SK-MEL-5 (cell line): ENCODE measurements around the gene PYGB. TPM values are rescaled to one million over a fixed set of nuclear protein-coding genes. Genes with fewer than 3 reads are reported as not detected.
"Not testable (repeated sequence)": the region's sequence is repeated elsewhere in the genome, so short reads cannot be mapped to it uniquely, and the experiment has no call there.

ENCODE experiments used
- DNase-seq: peaks from one replicate; pipeline ENCODE4 v3.0.0-alpha.2; 2016; ENCODE audit warnings: low read depth, low spot score
- in situ Hi-C: cut with HindIII; loops from 2 replicates; pipeline ENCODE4 v1.10.0; 2016; ENCODE audit warnings: low sequenced_read_pairs, high pct_unique_total_duplicates, low pct_unique_long_range_greater_than_20kb
- total RNA-seq: library from RNA; depleted of rRNA; stranded (reverse); fragments of >200 nt; shearing (Covaris generic); gene quantifications from 2 replicates; pipeline ENCODE4 v1.2.3, GENCODE V29; 2014

The PYGB gene
- total RNA-seq, 1 experiment from 2014 or later, result 446 TPM

GRCh38 chr20:25239387-25240370 is 8.2 kb upstream of the PYGB start:
- in situ Hi-C loops, result no loop called here
- no peak for DNase-seq

GRCh38 chr20:25240851-25241658 is 6.8 kb upstream of the PYGB start:
- DNase-seq, result peak; percentile 49
- in situ Hi-C loops, result not testable (repeated sequence)

- DNase-seq, result peak; percentile 91
- in situ Hi-C loops, result not testable (repeated sequence)
These were observed 6.3 kb upstream of the PYGB start for GRCh38 chr20:25241659-25241955.

- in situ Hi-C loops, result no loop called here
- DNase-seq, result no peak
These were observed 5.7 kb upstream of the PYGB start for GRCh38 chr20:25242231-25242630.

GRCh38 chr20:25243416-25243979 is 4.4 kb upstream of the PYGB start:
- DNase-seq, result no peak
- in situ Hi-C loops, result no loop called here

GRCh38 chr20:25244976-25245375 is 2.9 kb upstream of the PYGB start:
- no peak for DNase-seq
- in situ Hi-C loops, result no loop called here

- in situ Hi-C loops, result no loop called here
- no peak for DNase-seq
These were observed 2.4 kb upstream of the PYGB start for GRCh38 chr20:25245461-25245860.

- DNase-seq, result peak; percentile 43
- in situ Hi-C loops, result no loop called here
These were observed 1.5 kb upstream of the PYGB start for GRCh38 chr20:25246182-25246999.

GRCh38 chr20:25247000-25247517 is 826 bp upstream of the PYGB start:
- peak; percentile 75 for DNase-seq
- in situ Hi-C loops, result no loop called here

- in situ Hi-C loops, result no loop called here
- peak; percentile 50 for DNase-seq
These were observed 348 bp upstream of the PYGB start for GRCh38 chr20:25247518-25247955.

GRCh38 chr20:25248786-25249172 is 894 bp downstream of the PYGB start:
- in situ Hi-C loops, result no loop called here
- DNase-seq, result peak; percentile 55

GRCh38 chr20:25249198-25249931 is 1.5 kb downstream of the PYGB start:
- in situ Hi-C loops, result no loop called here

GRCh38 chr20:25250508-25250907 is 2.6 kb downstream of the PYGB start:
- in situ Hi-C loops, result no loop called here

More at GRCh38 chr20:25249198-25249931, 1.5 kb downstream of the PYGB start:
- DNase-seq, result peak; percentile 37

GRCh38 chr20:25251019-25251418 is 3.1 kb downstream of the PYGB start:
- in situ Hi-C loops, result no loop called here
- DNase-seq, result no peak

More at GRCh38 chr20:25250508-25250907, 2.6 kb downstream of the PYGB start:
- DNase-seq, result peak; percentile 56

- DNase-seq, result peak; percentile 87
- in situ Hi-C loops, result no loop called here
These were observed 3.7 kb downstream of the PYGB start for GRCh38 chr20:25251558-25251957.

GRCh38 chr20:25252230-25252651 is 4.4 kb downstream of the PYGB start:
- no peak for DNase-seq

More at GRCh38 chr20:25252230-25252651, 4.4 kb downstream of the PYGB start:
- in situ Hi-C loops, result no loop called here
